NCI-H526 treated with DMSO at 0.1 percent for 48 hours (cell line): ENCODE data around the gene RNF128.
A peak's percentile ranks its signal among the peaks of the same experiment; 100 is the strongest.

Experiments used
- DNase-seq: peaks from one replicate; lab custom pipeline; 2025; lab: John Stamatoyannopoulos, UW

The RNF128 gene, protein sequence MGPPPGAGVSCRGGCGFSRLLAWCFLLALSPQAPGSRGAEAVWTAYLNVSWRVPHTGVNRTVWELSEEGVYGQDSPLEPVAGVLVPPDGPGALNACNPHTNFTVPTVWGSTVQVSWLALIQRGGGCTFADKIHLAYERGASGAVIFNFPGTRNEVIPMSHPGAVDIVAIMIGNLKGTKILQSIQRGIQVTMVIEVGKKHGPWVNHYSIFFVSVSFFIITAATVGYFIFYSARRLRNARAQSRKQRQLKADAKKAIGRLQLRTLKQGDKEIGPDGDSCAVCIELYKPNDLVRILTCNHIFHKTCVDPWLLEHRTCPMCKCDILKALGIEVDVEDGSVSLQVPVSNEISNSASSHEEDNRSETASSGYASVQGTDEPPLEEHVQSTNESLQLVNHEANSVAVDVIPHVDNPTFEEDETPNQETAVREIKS

DNA sequence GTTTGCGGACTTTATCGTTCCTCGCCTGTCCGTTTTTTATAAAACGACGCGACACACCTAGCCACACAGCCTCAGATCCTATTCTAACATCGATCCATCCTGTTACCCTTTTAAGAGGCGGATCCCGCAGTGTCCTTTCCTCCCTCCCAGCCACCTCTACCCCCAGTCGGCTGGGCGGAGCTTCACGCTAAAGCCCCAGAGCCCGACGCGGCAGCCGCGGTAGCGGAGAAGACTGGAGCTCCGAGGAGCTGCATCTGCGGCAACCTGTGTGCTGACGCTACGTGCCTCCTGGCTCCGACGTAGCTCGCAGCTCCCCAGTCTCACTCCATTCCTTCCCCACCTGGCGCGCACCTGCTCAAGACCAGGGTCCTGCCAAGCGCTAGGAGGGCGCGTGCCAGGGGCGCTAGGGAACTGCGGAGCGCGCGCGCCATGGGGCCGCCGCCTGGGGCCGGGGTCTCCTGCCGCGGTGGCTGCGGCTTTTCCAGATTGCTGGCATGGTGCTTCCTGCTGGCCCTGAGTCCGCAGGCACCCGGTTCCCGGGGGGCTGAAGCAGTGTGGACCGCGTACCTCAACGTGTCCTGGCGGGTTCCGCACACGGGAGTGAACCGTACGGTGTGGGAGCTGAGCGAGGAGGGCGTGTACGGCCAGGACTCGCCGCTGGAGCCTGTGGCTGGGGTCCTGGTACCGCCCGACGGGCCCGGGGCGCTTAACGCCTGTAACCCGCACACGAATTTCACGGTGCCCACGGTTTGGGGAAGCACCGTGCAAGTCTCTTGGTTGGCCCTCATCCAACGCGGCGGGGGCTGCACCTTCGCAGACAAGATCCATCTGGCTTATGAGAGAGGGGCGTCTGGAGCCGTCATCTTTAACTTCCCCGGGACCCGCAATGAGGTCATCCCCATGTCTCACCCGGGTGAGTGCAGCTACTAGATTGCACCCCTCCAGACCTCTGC, at the start of gene RNF128:
RNF128 (plus strand) TSS at position 217 of the 953 bp plus-strand sequence; CDS start at position 430, 213 bp downstream.
- peak; percentile 49 for DNase-seq

DNA sequence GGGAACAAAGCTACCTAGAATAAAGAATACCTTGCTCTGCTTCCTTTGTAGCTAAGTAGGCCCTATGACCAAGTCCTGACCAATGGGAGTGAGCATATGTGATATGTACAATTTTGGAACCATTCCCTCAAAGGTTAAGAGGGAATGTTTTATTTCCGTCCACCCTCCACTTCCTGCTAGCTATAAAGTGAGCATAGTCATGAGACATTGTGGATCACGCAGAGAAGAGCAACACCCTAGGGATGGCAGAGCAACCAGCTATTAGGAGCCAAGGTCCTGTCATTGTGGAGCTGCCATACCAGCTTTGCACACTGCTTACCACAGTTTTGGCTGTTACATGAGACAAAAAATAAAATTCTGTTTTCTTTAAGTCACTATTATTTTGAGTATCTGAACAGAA, 45.8 kb upstream of the RNF128 start:
- DNase-seq = no peak

DNA sequence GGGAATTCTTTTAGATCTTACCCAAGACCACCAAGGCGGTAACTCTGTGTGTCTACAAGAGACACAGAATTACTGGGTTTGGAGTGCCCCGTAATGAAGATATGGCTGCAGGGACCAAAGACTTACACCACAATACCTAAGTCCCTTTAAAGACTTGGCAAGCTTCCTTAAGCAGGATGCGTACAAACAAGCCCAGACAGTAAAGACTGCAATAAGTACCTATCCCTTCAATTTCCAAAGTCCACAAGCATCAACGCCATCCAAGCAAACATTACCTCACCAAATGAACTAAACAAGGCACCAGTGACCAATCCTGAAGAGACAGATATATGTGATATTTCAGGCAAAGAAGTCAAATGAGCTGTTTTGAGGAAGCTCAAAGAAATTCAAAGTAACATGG, 42.3 kb upstream of the RNF128 start:
- no peak for DNase-seq

DNA sequence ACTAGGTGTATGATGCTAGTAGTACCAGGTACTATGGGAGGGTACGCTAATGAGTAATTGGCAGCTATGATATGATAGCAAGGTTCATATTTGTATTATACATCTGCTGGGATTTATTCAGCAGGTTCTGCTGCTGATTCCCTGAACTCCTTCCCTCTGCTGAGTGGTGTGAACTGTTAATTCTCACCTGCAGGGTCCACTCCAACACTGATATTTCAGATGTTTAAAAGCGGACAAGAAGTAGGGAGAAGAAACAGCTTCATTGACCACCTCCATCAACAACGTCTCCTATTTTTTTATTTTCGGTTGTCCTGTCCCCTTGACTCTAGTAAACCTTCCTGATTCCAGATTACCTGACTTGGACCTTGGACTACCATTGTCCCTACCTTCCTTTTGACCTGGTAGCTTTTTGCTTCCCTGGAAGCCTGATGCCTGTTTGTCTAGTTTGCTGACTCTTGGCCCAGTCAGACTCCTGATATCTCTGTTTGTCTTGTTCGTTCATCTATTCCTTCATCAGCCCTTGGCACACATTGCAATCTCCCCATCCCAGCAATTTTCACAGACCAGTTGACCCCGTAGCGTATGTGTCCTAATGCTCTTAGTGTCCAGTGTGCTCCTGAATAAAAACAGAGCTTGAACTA, 34.0 kb upstream of the RNF128 start:
- no peak for DNase-seq

DNA sequence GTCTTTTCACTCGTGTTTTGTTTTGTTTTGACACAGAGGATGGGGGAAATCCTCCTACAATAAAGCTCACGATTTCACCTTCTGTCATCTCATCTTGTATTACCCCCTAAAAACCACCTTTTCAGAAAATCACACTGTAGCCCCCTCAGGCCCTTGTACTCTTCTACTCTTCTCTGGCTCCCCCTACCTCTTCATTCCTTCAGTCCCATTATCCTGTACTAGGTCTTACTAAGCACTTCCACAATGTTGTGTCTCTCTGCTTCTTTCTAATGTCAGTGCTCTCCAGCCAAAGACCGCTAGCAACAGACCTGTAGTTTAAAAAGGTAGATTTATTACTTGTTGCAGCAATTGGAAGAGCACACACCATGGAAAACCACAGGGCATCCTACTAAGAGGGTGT, 30.0 kb upstream of the RNF128 start:
- no peak for DNase-seq

DNA sequence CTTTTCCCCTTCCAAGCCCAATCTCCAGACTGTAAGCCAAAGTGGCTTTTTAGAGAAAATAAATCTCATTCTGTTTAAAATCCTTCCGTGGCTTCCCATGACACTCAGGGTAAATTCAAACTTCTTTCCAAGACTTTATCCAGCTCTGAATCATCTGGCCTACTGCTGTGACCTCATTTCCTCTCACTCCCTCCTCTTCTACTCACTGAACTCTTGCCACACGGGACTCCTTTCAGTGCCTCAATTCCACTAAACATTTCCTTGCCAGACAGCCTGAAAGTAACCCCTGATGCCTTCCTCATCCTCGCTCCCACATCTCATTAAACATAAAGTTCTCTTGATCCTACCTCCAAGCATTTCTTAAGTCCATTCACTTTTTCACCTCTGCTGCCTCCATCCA, 27.8 kb upstream of the RNF128 start:
- no peak for DNase-seq

DNA sequence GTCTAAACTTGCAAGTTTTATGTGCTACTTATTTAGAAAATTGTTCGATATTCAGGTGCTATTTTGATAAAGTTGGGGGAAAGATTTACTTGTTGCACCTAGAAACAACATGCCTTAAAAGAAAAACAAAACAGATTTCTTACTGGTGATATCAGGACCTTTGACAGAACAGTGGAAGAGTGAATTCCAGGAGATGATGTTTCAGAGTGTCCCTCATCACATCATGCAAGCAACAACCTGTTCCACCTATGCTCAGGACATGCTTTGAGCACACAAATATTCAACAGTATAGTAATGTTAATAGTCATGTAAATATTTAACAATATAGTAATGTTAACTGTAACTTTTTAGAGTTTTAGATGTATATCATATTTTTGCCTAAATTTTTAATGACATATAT, 23.9 kb upstream of the RNF128 start:
- DNase-seq = no peak

DNA sequence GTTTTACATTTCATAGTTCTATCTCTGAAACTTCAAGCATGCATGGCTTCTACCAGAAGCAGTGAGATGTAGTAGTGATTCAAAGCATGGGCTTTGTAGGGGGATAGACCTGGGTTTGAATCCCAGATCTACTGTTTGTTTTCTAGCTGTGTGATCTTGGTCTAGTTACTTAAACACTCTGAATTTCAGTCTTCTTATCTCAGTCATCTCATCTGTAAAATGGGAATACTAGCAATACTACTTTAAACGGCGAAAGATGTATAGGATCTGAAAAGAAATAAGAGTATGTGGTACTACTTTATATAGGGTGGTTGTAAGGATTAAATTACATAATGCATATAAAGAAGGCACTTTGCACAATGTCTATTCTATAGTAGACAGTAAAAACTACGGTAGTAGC, 20.0 kb upstream of the RNF128 start:
- no peak for DNase-seq

DNA sequence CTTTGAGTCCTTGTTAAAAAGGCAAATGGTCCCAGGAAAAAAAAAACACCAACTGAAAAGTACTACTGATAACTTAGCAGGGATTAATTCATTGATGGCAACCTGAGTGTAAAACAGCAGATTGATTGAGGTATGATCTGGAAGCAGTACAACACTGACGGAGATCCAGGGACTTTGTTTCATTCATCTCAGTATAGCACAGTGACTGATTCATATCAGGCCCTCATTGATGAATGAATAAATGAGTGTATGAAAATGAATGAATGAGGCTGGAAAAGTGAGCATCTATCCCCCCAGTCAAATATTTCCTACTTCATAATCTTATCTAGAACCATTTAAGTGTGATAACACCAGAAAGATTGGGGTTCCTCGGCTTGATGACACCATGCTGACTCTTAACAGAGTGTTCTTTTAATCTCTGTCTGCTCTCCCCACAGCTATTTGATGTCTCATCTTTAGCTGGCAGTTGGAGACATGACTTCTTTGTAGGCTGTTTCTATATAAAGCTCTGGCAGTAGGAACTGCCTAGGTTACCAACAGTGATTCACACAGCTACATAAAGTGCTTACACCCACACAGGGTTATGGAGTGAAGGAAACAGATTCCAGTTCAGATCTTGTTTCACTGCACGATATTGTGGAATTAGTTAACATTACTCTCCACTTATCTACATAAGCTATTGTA, 18.6 kb upstream of the RNF128 start:
- no peak for DNase-seq

DNA sequence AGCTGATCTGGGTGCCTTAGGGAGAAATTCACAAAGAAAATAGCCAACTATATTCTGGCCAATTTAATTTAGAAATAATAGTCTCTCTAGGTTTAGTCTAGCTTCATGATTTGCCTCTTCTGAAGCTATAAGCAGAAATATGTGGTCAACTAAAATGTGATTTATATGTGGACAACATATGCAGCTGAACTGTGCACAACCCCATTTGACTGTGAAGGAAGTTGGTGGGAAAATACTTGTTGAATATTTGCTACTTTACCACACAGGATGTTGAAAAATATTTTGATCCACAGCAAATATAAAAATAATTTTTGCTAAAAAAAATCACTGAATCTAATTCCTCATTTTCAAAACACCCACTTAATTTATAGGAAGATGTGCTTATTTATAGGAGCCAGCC, 15.7 kb upstream of the RNF128 start:
- DNase-seq = no peak

DNA sequence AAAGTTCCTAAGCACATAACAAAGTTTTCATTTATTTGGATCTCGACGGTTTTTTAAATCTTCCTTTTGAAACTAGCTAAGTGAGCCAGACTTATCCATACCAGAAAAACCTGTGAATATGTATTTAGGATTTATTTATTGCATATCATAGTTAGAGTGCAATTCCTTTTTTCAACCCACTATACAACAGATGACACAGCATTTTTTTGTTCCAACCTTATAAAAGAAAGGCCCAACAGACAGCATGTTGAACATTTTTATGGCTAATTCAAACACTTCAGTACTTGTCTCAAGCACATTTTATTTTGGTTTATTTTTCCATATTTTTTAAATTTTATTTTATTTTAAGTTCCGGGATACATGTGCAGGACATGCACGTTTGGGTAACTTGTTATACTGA, 15.1 kb upstream of the RNF128 start:
- no peak for DNase-seq

DNA sequence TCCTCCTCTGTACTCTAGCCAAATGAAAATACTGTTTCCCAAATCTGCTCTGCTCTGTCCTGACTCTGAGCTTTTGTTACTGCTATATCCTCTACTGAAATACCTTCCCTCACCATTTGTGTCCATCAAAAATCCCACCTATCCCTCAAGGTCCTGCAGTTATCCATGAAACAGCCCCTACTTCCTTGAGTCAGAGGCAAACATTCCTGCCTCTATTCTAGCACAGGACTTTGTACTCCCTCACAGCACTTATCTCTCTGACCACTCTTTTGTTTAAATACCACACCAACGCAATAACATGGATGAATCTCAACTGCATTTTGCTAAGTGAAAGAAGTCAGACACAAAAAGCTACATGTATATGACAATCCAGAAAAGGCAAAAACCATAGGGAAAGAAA, 10.5 kb upstream of the RNF128 start:
- no peak for DNase-seq

DNA sequence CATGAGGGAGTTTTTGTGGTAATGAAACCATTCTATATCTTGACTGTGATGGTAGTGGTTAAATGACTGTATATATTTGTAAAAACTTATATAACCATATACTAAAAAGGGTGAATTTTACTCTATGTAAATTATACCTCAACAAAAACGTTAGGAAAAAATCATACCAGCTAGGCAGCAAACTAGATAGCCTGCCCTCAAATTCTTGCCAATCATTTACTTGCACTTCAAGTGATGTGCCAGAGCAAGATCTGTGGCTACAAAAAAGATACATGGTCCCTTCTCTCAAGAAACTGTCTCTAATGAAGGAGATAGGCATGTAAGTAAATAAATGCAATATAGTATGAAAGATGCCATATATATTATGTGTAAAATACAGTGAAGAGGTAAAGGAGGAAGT, 10.0 kb upstream of the RNF128 start:
- DNase-seq = no peak

DNA sequence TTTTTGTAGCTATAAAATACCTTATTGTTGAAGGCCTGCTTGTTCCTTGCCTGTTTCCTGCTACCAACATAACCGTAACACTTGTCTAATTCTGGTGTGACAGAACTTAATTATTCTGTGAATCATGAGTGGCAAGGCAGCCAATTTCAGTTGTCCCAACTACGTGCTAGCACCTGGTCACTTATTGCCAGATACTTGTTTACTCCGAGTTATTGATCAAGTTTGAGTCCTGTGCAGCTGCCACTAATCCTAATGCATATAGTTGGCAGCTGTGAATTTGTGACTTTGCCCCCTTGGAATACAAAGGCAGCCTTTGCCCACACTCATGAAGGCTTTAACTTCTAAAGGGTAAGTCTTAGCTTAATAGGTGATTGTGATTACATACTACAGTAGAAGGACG, 7.8 kb upstream of the RNF128 start:
- no peak for DNase-seq

DNA sequence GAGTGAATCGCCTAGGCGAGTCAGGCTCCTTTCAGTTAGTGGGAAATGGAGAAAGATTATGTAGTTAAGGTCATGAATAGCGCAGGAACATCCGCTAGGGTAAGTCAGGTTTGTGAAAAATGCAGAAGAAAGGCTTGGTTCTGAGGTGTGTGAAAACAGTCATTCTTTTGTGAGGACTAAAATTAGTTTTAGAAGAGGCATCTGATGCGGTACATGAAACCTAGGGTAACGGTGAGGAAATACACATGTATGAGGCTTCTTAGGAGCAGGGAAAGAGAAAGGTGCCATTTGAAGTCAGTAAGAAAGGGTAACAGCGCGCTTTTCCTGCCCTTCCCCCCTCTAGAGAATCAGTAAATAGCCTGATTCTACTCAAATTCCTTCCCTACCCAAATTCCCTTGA, 570 bp upstream of the RNF128 start:
- DNase-seq = peak; percentile 8

DNA sequence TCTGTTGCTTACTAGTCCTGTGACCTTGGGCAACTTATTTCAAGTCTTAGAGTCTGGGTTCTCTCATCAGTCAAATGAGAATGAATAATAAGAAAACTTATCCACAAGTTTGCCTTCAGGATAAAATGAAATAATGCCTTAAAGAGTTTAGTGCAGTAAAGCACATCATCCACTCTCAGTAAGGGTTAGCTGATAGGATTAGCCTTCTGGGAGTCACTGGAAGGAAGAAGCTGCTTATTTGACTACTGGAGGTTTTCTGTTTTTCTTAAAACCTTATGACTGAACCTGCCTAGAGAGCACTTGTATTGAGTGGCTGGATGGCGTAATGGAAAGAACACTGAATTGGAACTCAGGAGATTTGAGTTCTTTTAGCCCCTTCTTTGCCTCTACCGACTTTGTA, 1.8 kb downstream of the RNF128 start:
- DNase-seq = no peak

DNA sequence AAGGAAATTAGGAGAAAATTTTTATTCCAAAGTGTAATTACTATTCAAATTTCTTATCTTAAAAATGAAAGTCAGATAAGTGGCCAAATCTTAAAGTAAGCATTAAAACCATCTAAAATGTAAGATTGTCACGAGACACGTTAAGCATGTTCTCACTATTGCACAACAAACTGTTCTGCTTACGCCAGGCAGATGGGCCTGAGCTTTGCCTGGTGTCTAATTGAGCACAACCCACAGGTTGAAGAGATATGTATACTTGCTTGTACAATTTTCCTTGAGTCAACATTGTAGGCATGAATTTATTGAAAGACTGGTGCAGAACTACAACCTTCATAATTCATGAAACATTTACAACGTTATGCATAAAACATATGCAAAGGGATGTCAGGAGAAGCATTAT, 3.9 kb downstream of the RNF128 start:
- DNase-seq = peak; percentile 28

DNA sequence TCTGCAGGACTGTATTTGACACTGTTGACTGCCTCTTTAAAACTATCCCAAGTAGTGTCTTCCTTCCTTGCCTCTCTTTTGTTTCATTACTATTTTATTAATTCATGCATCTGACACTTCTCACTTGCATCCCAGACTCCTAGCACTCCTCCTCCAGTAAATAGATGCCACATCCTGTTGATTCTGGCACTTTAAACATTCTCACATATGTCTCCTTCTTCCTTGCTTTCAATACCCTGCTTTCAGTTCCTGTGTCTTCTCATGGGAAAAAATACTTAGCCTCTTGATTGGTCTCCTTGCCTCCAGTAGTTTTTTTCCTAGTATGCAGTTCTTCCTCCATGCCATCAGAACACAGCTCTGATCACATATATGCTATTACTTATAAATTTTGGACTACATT, 5.1 kb downstream of the RNF128 start:
- DNase-seq = no peak

DNA sequence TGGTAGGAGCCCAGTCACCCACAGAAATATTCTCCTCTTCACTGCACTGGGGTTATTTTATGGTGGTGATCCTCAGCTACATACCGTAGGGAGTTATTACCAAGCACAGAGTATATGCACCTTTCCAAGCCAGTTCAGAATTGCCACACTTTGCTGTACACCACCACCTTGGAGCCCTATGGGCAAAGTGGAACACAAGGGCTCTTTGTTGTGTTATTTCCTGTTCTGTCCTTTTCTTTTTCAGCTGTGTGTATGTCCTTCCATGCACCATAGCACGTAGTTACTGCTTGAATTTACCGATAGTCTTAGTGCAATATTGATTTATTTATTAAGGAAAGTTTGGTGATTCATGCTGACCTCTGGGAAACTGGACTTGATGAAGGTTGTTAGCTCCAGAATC, 8.3 kb downstream of the RNF128 start:
- no peak for DNase-seq

DNA sequence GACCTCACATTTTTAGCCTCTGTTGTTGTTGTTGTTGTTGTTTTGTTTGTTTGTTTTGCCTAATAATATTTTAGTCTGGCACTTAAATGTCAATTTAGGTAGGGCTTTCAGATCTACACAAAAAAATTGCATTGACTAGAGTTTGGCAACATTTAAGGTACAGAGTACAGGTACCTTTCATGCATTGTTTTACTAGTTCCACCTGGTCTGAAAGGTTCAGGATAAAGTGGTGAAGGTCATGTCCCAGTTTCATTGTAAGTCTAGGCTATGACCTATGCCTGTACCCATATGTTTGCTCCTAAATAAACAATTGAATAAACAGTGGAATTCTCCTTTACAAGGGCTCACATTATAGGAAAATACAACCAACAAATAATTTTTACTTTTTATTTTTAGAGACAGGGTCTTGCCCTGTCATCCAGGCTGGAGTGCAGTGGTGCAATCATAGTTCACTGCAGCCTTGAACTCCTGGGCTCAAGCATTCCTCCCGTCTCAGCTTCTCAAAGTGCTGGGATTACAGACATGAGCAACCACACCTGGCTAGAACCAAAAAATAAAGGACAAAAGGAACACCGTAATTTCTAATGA, 13.8 kb downstream of the RNF128 start:
- no peak for DNase-seq

DNA sequence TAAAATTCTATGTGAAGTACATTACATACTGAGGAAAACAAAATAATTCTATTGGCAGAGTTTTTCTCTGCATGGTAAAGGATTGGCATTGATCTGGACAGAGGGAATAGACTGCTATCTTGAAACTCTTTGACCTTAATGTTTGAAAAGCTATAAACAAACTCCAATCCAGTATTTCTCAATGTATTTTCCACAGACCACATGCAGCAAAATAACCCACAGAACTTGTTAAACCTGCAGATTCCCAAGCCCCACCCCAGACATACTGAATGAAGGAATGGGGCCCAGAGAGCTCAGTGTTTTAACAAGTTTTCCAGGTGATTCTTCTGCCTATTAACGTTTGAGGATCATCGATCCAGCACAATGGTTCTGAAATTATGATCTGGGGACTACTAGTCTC, 15.7 kb downstream of the RNF128 start:
- no peak for DNase-seq

DNA sequence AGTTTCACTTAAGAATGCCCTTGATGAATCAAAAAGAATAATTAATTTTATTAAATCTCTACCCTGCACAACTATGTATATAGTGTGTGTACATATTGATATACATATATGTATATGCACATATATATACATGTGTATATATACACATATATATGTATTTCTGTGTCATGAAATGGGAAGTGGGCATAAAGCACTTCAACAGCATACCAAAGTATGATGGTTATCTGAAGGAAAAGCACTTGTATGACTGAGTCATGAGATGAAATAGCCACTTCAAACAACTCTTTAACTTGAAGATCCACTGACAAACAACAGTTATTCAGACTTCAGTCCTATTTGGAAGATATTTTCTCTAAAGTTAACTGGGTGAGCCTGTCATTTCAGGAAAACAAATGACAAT, 16.3 kb downstream of the RNF128 start:
- DNase-seq = no peak
